RWPE2 (cell line): Measurements from ENCODE around the gene F2RL2.

Source experiments
- ATAC-seq: fragments of 200-7000 bp; cut with Tn5 transposase; 3 replicates; pipeline ENCODE4 v1.9.1; 2021; ENCODE audit warnings: low read depth
- DNase-seq: peaks from one replicate; pipeline ENCODE4 v3.0.0-alpha.2; 2020; ENCODE audit warnings: low spot score
- H3K27ac ChIP-seq: fragments of 450-650 bp; 2 replicates; pipeline ENCODE4 v1.5.1; 2017; ENCODE audit warnings: mild to moderate bottlenecking; ENCODE audit not compliant: poor library complexity, severe bottlenecking
- H3K27me3 ChIP-seq: fragments of 250-450 bp; sonication (Bioruptor Pico); 2 replicates; pipeline ENCODE4 v1.5.1; 2021; ENCODE audit warnings: mild to moderate bottlenecking, moderate library complexity; ENCODE audit not compliant: insufficient read depth, poor library complexity, severe bottlenecking
- H3K36me3 ChIP-seq: fragments of 250-450 bp; sonication (Bioruptor Pico); 2 replicates; pipeline ENCODE4 v1.5.1; 2020; ENCODE audit warnings: low read depth, mild to moderate bottlenecking, moderate library complexity
- H3K4me1 ChIP-seq: fragments of 250-450 bp; sonication (Bioruptor Pico); 2 replicates; pipeline ENCODE4 v1.5.1; 2021; ENCODE audit warnings: mild to moderate bottlenecking, moderate library complexity; ENCODE audit not compliant: insufficient read depth, poor library complexity, severe bottlenecking
- H3K4me3 ChIP-seq: fragments of 250-450 bp; sonication (Bioruptor Pico); 2 replicates; pipeline ENCODE4 v1.5.1; 2021; ENCODE audit warnings: mild to moderate bottlenecking, moderate library complexity; ENCODE audit not compliant: severe bottlenecking
- H3K9me3 ChIP-seq: fragments of 250-450 bp; sonication (Bioruptor Pico); 2 replicates; pipeline ENCODE4 v1.5.1; 2021; ENCODE audit warnings: mild to moderate bottlenecking, moderate library complexity; ENCODE audit not compliant: severe bottlenecking
- CTCF ChIP-seq: fragments of 450-650 bp; IDR thresholded peaks from one replicate; pipeline ENCODE4 v1.5.1; 2017; ENCODE audit warnings: mild to moderate bottlenecking, moderate library complexity; ENCODE audit not compliant: poor library complexity, severe bottlenecking

F2RL2 gene

DNA sequence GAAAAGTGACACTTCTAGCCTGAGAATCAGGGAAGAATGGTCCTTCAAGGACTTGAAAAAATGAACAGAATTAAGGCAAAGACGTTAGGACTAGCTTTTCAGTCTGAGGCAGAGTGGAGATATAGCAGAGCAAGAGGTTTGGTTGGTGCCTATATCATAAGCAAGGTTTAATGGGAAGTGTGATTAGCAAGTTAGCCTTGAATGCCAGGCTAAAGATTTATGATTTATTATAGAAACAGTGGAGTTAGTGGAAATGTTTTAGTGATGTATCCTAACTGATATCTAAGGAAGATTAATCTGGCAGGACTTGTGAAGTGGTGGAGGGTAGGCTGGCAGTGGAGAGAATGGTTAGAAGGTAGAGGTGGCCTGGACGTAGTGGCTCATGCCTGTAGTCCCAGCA is 7.0 kb downstream of the F2RL2 start:
- Histone ChIP-seq H3K4me3 (no peak overlapping the region), H3K27ac (no peak overlapping the region), H3K27me3 (no peaks in the 10 kb centered on the region), H3K4me1 (no peaks in the 10 kb centered on the region), H3K9me3 (no peaks in the 10 kb centered on the region), H3K36me3 (no peaks in the 10 kb centered on the region)
- no peak for ATAC-seq
- DNase-seq = no peak
- no peak for TF ChIP-seq CTCF

DNA sequence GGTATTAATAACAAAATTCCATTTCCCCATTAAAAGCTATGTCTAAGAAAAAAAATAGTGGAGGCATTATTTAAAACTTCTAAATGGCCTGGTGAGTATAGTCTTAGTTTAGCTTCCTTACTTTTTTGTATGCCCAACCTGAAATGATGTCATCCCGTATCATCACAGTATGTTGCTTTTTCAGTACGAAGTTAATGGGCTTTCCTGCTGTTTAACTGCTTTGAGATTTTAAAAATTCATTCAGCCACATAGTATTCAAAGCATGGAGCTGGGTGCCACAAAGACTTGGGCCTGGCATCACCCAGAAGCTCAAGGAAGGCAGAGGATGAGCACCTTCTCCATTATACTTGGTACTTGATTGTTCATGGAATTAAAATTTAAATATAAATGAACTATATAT is 7.4 kb downstream of the F2RL2 start:
- Histone ChIP-seq H3K9me3 (no peaks in the 10 kb centered on the region), H3K27me3 (no peaks in the 10 kb centered on the region), H3K36me3 (no peaks in the 10 kb centered on the region), H3K27ac (no peak overlapping the region), H3K4me1 (no peaks in the 10 kb centered on the region), H3K4me3 (no peak overlapping the region)
- ATAC-seq = no peak
- no peak for TF ChIP-seq CTCF
- DNase-seq = no peak

GRCh38 chr5:76612942-76613341 is 10.3 kb downstream of the F2RL2 start:
- H3K9me3 ChIP-seq = no peaks in the 10 kb centered on the region
- TF ChIP-seq CTCF = no peak
- H3K36me3 ChIP-seq = no peaks in the 10 kb centered on the region
- no peak for DNase-seq
- no peak for ATAC-seq
- H3K4me1 ChIP-seq = no peaks in the 10 kb centered on the region
- H3K4me3 ChIP-seq = no peak overlapping the region
- no peaks in the 10 kb centered on the region for H3K27me3 ChIP-seq
- H3K27ac ChIP-seq = no peak overlapping the region

DNA sequence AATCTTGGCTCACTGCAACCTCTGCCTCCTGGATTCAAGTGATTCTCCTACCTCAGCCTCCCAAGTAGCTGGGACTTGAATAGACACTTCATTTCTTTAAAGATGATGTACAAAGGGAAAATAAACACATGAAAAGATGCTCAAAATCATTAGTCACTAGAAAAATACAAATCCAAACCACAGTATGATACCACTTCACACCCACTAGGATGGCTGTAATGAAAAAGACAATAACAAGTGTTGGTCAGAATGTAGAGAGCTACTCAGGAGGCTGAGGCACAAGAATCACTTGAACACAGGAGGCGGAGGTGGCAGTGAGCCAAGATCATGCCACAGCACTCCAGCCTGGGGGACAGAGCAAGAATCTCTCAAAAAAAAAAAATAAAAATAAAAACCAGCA is 13.0 kb downstream of the F2RL2 start:
- H3K36me3 ChIP-seq = no peaks in the 10 kb centered on the region
- DNase-seq = no peak
- no peak for TF ChIP-seq CTCF

DNA sequence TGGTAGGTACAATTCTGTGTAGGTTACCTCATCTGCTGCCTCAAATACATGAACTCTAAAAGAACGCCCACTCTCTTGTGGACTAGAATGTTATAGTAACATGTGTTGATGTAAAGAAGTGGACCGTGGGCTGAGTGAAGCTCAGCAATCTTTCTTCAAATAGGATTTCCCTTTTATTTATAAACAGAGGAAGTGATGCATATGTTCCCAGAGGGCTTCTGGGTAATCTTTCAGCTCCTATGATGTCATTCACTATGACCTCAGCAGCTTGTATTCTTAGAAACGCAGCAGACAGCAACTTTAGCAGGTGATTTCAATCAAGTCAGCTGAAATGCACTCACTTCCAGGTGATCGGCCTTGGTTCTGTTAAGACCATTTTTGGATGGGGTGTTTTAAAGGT is 14.4 kb downstream of the F2RL2 start:
- no peak for DNase-seq
- Histone ChIP-seq H3K4me3 (no peak overlapping the region), H3K36me3 (no peaks in the 10 kb centered on the region), H3K27me3 (no peaks in the 10 kb centered on the region), H3K27ac (no peak overlapping the region), H3K4me1 (peaks cover 3% of the 10 kb centered on the region), H3K9me3 (no peaks in the 10 kb centered on the region)
- no peak for TF ChIP-seq CTCF
- ATAC-seq = no peak

More for the DNA sequence above, 13.0 kb downstream of the F2RL2 start:
- no peaks in the 10 kb centered on the region for H3K4me1 ChIP-seq
- no peaks in the 10 kb centered on the region for H3K9me3 ChIP-seq
- no peaks in the 10 kb centered on the region for H3K27me3 ChIP-seq
- H3K27ac ChIP-seq = no peak overlapping the region
- H3K4me3 ChIP-seq = no peak overlapping the region
- no peak for ATAC-seq
